ENCODE results near the gene SYNJ2. TPM values are rescaled to one million over a fixed set of nuclear protein-coding genes. Genes with fewer than 3 reads are reported as not detected.

Gene SYNJ2
- polyA plus RNA-seq, 1 experiment: 40.8 TPM

DNA sequence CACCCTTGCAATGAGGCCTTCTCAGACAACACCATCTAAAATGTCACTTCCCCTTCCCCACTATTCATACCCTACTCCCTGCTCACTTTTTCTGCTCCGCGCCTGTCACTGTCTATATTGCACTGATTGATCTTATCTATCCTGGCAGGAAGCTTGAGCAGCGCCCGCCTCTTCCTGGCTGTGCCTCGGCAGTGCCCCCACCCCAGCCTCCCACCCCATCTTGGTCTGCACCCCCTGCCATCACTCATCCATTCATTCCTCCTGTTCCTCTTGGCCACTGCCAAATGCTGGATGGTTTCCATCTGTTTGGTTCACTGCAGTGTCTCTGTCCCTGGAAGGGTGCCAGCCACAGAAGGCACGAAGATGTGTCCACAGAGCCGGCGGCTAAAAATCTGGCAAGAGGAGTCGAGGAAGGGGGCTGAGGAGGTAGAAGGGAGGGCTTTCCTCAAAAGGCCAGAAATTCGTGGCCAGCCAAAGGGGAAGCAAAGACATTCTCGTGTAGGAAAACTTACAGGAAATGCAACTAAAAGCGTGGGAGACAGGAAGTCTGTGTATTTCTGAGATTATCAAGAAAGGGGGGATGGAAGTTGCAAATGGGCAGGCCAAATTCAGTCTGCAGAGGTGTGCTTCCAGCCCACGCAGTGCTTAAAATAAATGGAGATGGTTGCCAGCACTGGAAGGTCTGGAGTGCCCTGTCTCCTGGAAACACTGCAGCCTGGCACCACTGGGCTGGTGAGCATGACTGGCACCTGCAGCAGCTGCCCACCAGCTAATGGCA lies 27.6 kb downstream of the SYNJ2 start:
- ChIA-PET CTCF (interaction anchor here (1.1 kb wide), 1 partner anchor 17 kb away, joined by 4 read pairs; no protein-coding TSS in a partner anchor), POLR2A (interaction anchor here (0.8 to 1.4 kb wide), 2 partner anchors 27 to 51 kb away, joined by 3 read pairs; partner anchors contain the start of gene SYNJ2)
- H3K9me3 ChIP-seq (ENCODE audit: control insufficient read depth, insufficient read depth, low read length): no peaks in the 10 kb centered on the region; the same call in 1 of the 2 replicates
- DNase-seq (ENCODE audit: low read depth, low spot score): no peak
- no peaks in the 10 kb centered on the region for H3K27me3 ChIP-seq (ENCODE audit: control insufficient read depth, insufficient read depth, low read length)
- TF ChIP-seq CTCF (IDR thresholded peaks at IDR 0.05; ENCODE audit: low read depth, low read length): no peak
- H3K27ac ChIP-seq (ENCODE audit: low read depth, low read length): peak overlapping the region; percentile 70
- H3K4me3 ChIP-seq (ENCODE audit: low read depth, low read length): 0 out of 2 replicates have a peak overlapping the region, but pooled peaks have one; percentile 20

- Histone ChIP-seq H3K4me3 (ENCODE audit: low read depth, low read length) (no peak overlapping the region), H3K27me3 (ENCODE audit: control insufficient read depth, insufficient read depth, low read length) (no peaks in the 10 kb centered on the region), H3K27ac (ENCODE audit: low read depth, low read length) (peak overlapping the region; percentile 70), H3K9me3 (ENCODE audit: control insufficient read depth, insufficient read depth, low read length) (no peaks in the 10 kb centered on the region; the same call in 1 of the 2 replicates)
- POLR2A ChIA-PET: no interaction called here
- no peak for DNase-seq (ENCODE audit: low read depth, low spot score)
- TF ChIP-seq CTCF (IDR thresholded peaks at IDR 0.05; ENCODE audit: low read depth, low read length): no peak
- CTCF ChIA-PET: interaction anchor here (1.1 kb wide), 1 partner anchor 16 kb away, joined by 4 read pairs; no protein-coding TSS in a partner anchor
Measured at GRCh38 chr6:158009935-158010585, 28.4 kb downstream of the SYNJ2 start.

GRCh38 chr6:158010591-158011477 lies 29.2 kb downstream of the SYNJ2 start:
- no peaks in the 10 kb centered on the region for H3K27me3 ChIP-seq (ENCODE audit: control insufficient read depth, insufficient read depth, low read length)
- CTCF ChIA-PET: interaction anchor here (0.6 to 1.4 kb wide), 4 partner anchors 12 to 68 kb away, joined by 3 to 5 read pairs (median 4); no protein-coding TSS in a partner anchor
- DNase-seq (ENCODE audit: low read depth, low spot score): no peak
- POLR2A ChIA-PET: no interaction called here
- no peak overlapping the region for H3K4me3 ChIP-seq (ENCODE audit: low read depth, low read length)
- TF ChIP-seq CTCF (IDR thresholded peaks at IDR 0.05; ENCODE audit: low read depth, low read length): no peak
- no peak overlapping the region for H3K27ac ChIP-seq (ENCODE audit: low read depth, low read length)
- no peaks in the 10 kb centered on the region; the same call in 1 of the 2 replicates for H3K9me3 ChIP-seq (ENCODE audit: control insufficient read depth, insufficient read depth, low read length)

DNA sequence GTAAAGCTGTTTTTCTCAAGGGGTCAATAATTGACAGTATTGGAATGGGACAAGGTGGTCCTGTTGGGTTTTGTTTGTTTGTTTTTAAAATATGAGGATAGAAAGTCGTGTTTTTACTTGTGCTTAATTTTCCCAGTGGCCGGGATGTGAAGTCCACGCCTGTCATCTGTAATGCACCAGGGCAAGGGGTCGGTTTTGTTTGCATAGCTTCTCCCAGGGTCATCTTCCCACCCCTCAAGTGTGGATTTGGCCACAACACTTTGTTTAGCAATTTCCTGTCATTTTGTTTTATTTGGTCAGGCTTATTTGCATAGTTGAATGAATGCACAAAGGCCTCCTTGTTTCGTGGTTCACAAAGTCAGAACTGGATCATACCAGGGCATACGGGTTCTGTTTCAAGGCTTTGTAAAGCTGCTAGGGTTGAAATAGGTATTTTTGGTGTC lies 29.8 kb downstream of the SYNJ2 start:
- ChIA-PET POLR2A (interaction anchor here (1.7 kb wide), 1 partner anchor 15 kb away, joined by 6 read pairs; no protein-coding TSS in a partner anchor), CTCF (interaction anchor here (0.6 to 1.4 kb wide), 3 partner anchors 12 to 67 kb away, joined by 3 to 5 read pairs (median 3); no protein-coding TSS in a partner anchor)
- Histone ChIP-seq H3K9me3 (ENCODE audit: control insufficient read depth, insufficient read depth, low read length) (no peaks in the 10 kb centered on the region; the same call in 1 of the 2 replicates), H3K27ac (ENCODE audit: low read depth, low read length) (peak overlapping the region; percentile 31), H3K27me3 (ENCODE audit: control insufficient read depth, insufficient read depth, low read length) (no peaks in the 10 kb centered on the region), H3K4me3 (ENCODE audit: low read depth, low read length) (no peak overlapping the region)
- DNase-seq (ENCODE audit: low read depth, low spot score): no peak
- TF ChIP-seq CTCF (IDR thresholded peaks at IDR 0.05; ENCODE audit: low read depth, low read length): no peak

All from AG04450 (cell line).